ENCODE data around the gene PRDM15.

DNA sequence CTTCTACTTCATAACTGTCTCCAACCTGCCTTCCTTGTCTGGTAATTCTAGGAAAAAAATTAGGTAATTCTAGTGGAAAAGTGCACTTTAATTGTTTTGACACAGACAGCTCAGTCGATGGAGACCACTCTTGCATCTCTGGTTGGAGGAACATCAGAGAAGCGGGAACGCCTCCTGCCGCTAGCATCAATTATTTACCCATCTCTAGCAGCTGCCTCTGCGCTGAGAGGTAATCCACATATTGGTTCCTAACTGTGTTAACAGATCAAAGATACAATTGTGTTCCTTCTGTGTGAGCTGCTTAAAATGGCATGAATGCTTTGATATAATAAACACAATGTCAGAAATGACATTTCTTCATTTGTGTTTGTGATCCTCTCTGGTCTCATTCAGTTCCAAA is 41.3 kb upstream of the PRDM15 start:
- TF ChIP-seq CTCF (conservative IDR thresholded peaks at IDR 0.05; ENCODE audit: low read length), result no peak
- no peak for TF ChIP-seq EZH2phosphoT487 (IDR thresholded peaks at IDR 0.05; ENCODE audit: borderline replicate concordance)
